ENCODE measurements around the gene BRD9.
"Not testable (repeated sequence)": the region's sequence is repeated elsewhere in the genome, so short reads cannot be mapped to it uniquely, and the experiment has no call there.

Gene BRD9

GRCh38 chr5:902129-902916, 9.7 kb upstream of the BRD9 start:
- DNase-seq = no peak

DNA sequence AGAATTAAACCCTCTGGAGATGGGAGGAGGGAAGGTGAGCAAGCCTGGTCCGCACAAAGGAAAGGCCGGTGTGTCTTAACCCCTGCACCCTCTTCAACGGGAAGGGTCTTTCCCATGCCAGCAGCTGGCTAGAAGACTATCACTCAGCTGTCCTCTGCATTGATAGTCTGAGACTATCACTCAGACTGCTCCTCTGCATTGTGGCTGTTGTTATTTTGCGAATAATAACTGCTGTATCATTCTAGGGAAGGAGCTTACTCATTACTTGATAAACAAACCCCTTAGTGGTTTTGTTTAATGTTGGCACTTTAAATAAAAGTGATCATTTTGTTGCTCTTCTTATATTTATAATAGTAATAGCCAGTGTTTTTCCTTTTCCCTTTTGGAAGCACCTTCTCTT, 8.2 kb upstream of the BRD9 start:
- DNase-seq = no peak

- DNase-seq = no peak
Measured at GRCh38 chr5:893711-894110, 1.1 kb upstream of the BRD9 start.

DNA sequence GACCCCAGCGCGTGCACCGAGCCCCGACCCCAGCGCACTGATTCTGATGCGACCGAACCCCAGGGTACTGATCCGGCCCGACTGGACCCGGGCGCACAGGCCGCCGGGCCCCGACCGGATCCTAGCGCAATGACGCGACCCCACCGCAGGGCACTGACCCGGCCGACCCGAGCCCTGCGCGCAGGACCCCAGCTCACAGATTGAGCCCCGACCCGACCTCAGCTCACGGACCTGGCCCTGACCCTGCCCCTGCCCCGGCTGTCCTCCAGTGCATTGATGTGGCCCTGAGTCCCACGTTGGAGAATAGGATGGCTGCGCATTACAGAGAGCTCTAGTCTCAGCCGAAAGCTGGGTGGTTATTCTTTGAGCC, 521 bp upstream of the BRD9 start:
- DNase-seq = no peak

GRCh38 chr5:891837-892393, 686 bp downstream of the BRD9 start:
- no peak for DNase-seq

GRCh38 chr5:891117-891836, 1.3 kb downstream of the BRD9 start:
- DNase-seq = no peak

DNA sequence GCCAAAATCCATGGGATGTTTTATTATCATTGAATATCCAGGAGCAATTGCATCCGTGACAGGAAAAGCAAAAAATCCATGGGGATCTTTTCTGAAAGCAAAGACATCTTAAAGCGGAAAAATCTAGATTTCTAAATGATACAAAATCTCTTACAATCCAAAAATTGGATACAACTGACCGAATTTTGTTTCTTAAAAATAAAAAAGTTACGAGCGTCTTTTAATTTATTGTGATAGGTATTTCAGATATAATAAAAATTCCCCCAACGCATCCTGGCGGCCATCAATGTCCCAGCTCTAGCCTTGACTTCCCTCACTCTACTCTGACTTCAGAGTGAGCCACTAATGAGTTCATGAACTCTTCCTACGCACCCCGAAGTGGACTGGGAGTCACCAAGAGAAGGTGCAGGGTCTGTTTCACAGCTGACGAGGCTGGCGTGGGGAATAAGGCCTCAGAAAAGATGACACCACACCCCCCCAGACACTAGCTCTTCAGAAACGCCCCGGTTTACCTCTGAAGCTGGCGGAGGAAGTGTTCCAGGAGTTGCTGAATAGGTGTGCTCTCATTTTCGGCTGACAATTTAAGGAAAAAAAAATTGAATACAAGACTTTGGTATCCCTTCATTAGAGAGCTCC, 3.4 kb downstream of the BRD9 start:
- DNase-seq = no peak

DNA sequence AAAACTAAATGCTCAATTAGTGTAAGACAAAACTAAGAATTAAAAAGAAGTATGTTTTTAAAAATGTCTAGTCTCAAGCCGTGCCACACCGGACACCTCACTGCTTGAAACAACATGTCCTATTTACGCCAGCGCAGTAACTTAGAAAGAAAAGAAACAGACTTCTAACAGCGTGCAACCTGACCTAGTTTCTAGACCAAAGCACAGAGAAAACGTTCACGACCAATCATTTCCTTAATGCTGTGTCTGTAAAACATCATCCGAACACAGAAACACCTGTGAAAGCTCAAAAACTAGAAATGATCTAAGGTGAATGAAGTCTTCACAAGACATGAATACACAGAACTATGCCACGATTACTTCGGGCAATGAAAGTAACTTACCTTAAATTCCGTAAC, 4.0 kb downstream of the BRD9 start:
- no peak for DNase-seq

DNA sequence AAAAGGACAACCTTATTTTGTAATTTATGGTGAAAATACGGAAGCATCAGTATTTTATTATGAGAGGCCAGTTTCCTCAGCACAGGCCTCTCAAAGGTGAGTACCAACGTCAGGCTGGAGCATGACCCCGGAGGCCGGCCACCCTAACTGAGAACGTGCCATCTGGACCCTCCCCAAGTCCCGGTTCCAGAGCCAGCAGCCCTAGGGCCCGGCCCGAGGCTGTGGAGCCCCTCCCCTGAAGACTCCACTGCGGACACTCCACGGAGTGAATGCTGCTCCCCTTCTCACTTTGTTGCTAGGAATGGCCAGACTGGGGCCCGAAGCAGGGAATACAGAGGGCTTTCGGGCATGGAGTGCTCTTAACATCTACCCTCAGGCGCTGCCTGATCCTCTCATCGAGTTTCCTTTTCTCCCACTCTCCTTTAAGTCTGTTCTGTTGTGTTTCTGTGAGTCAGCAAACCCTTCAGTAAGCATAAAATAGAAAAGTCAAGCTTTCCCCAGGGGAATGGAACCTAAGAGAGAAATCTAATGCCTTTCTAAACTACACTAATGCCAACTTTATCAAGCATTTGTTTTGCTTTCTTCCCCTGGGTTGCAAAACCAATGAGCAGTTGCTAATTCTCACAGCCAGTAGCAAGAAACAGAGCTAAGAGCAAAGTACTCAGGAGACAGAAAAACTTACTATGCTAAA, 4.5 kb downstream of the BRD9 start:
- no peak for DNase-seq

DNA sequence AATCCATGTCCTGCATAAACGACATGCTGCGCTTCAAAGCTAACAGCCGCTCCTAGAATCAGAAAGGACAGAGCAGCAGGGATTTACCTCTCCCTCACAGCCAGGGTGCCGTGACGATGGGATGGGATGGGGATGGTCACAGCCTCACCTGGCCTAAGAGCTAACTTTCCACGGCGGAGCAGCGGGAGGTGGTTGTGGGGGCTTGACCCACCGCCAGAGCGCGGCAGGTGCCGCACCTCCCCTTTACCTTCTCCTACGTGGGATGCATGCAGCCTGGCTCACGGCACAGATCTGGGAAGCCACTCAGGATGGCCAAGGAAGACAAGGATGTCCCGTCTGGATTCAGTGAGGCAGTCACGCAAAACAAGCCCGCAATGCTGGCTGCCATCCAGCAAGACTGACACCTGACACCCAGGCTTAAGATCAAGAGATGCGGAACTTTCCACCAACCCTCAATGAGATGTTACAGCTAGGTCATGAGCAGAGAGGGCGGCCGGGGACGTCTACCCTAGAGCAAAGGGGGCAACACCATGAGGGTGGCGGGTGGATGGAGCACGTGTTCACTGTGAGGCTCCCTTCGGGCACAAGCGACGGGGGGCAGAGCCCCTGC, 5.8 kb downstream of the BRD9 start:
- DNase-seq = no peak

DNA sequence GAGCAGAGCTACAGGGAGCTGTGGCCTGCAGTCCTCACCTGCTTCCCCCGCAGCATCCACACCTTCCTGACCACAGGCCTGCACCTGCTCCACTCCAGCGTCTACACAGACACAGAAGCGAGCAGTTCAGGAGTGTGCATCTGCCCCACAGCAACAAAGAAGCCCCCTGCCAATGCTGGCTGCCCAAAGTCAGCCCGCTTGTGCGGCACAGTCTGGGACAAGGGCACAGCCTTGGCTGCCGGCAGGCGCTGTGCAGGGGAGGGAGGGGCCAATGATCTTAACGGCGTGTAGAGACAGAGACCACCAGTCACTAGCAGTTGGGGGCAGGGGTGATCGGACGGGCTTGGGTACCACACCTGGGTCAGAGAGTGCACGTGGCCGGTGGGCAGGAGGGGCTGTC, 6.6 kb downstream of the BRD9 start:
- no peak for DNase-seq

DNA sequence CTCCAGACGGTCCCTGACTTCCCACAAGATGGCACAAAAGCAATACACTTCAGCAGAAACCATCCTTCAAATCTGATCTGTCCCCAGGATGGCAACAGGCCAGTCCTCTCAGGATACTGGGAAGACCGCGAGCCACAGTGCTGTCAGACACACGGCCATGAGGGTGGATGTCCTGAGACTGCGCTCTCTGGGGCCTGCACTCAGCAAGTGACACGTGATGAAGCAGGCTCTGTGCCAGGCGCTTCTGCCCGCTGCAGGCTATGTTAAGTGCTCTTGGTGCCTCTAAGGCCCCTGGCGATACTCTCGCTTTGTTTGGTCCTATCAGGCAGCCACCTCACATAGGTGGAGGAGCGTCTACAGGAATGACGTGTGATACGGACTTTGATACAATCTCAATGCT, 7.1 kb downstream of the BRD9 start:
- DNase-seq = no peak

DNA sequence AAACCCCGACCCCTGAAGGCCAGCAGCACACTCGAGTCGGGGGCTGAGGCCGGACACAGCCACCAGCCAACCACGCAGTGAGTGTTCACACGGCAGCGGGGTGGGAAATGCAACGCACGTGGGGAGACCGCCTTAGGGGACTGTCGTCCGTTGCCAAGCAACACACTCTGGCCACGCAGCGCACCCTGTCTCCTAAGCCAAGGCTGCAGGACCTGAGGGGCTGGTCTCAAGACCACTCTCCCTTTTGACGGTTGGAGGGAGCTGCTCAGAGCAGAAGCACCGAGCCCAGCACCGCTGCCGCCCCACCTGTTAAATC, 7.5 kb downstream of the BRD9 start:
- DNase-seq = no peak

- no peak for DNase-seq
Measured at GRCh38 chr5:884345-885126, 8.1 kb downstream of the BRD9 start.

GRCh38 chr5:883475-884181, 9.0 kb downstream of the BRD9 start:
- DNase-seq = no peak

- no peak for DNase-seq
Measured at GRCh38 chr5:882253-883183, 10.1 kb downstream of the BRD9 start.

DNA sequence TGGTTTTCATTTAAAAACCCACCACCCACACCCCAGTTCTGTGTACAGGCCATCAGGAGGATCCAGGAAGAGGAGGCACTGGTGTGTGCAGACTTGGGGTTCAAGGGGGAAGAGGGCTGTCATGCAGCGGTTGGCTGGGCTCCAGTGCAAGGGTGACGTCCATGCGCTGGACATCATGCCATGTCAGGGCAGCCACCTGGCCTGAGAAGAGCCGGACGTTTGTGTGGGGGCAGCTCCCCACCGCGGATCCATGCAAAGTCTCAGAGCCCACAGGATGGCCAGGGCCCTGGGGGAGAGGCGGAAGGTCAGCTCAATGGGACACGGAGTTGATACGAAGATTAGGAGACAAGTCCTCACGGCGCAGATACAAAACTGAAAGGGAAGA, 11.1 kb downstream of the BRD9 start:
- DNase-seq = no peak

DNA sequence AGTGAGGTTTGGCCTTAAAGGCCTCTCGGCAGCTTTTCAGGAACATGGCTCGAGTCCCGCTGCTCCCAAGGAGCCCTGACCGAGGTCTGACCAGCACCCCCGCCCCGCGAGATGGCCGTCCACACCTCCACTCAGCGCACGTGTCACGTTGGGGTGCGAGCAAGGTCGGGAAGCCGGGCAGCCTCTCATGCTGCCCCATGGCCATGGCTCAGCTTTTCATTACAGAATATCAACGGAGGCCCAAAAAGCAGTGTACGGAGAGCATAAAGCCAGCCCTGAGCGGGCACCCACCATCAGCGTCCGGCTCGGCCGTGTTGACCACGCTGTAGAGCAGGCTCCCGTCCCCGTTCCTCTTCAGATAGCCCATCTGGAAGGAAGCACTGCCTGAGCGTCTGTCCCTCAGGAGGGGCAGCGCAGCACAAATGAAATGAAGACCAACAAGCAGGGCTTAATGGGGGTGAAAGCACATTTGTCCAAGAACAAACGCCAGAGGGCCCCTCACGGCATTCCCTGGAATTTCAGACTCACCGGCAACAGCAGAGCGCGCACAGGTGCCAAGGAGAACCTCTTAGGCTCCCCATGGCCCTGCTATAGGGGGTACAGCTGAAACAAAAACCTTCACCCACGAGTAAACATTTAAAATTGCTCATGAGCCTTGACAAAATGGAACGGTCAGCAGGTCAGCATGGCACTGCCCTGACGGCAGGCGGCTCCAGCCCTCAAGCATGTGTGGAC, 11.6 kb downstream of the BRD9 start:
- DNase-seq = no peak

DNA sequence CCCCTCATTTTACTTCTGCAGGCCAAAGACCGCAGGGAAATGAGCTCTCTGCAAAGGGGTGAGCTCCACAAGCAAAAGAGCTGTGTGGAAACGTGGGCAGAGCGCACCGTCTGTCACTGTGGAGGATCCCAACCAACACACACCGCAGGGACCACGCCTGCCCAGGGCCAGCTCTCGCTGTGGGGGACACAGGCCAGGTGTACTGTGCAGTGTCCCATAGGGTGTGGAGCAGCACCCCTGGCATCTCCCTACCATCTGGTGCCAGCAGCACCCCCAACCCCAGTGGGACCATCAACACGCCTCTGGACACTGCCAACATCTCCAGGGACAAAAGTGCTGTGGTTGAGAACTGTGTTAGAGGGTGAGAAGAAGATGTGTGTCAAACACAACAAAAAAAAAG, 13.9 kb downstream of the BRD9 start:
- DNase-seq = not testable (repeated sequence)

DNA sequence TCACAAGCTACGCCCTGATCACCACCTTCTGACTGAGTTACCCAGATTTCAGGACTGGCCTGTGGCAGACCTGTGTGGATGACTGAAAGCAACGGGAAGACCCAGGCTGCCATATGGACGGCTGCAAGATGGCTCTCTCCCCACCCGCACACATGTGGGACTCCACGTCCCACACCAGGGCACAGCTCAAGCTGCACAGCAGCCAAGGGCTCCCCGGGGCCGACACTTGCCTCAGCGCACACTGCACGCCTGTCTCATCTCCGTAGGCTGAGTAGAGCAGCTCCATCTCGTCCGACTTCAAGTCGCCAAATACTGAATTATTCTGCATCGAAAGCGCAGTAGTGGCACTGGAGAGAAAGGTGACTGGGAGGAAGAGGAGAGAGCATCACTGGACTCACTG, 14.5 kb downstream of the BRD9 start:
- no peak for DNase-seq
